ENCODE measurements around the gene PALLD. TPM values are rescaled to one million over a fixed set of nuclear protein-coding genes. Genes with fewer than 3 reads are reported as not detected.

Gene PALLD
- total RNA-seq, 1 donor from 2014 or later, result 15.3 TPM

GRCh38 chr4:168524897-168525296 lies 28.0 kb downstream of the PALLD start:
- no peak for DNase-seq (ENCODE audit: low read depth in 2 of 2)

- DNase-seq (ENCODE audit: low read depth in 2 of 2), result no peak
Measured at GRCh38 chr4:168527560-168527959, 30.7 kb downstream of the PALLD start.

GRCh38 chr4:168528131-168528949 lies 31.5 kb downstream of the PALLD start:
- no peak for DNase-seq (ENCODE audit: low read depth in 2 of 2)

- no peak for DNase-seq (ENCODE audit: low read depth in 2 of 2)
Measured at GRCh38 chr4:168529257-168529656, 32.4 kb downstream of the PALLD start.

GRCh38 chr4:168531305-168531704 lies 34.5 kb downstream of the PALLD start:
- no peak for DNase-seq (ENCODE audit: low read depth in 2 of 2)

- DNase-seq (ENCODE audit: low read depth in 2 of 2), result no peak
Measured at GRCh38 chr4:168534535-168534934, 37.7 kb downstream of the PALLD start.

- no peak for DNase-seq (ENCODE audit: low read depth in 2 of 2)
Measured at GRCh38 chr4:168535689-168536088, 38.8 kb downstream of the PALLD start.

- peak in 1 of 2 donors; percentile 26 for DNase-seq (ENCODE audit: low read depth in 2 of 2)
Measured at GRCh38 chr4:168536448-168536847, 39.6 kb downstream of the PALLD start.

- DNase-seq (ENCODE audit: low read depth in 2 of 2), result no peak
Measured at GRCh38 chr4:168537086-168537485, 40.2 kb downstream of the PALLD start.

GRCh38 chr4:168537571-168537970 lies 40.7 kb downstream of the PALLD start:
- no peak for DNase-seq (ENCODE audit: low read depth in 2 of 2)

GRCh38 chr4:168538632-168539031 lies 41.8 kb downstream of the PALLD start:
- DNase-seq (ENCODE audit: low read depth in 2 of 2), result no peak

GRCh38 chr4:168540086-168540485 lies 43.2 kb downstream of the PALLD start:
- no peak for DNase-seq (ENCODE audit: low read depth in 2 of 2)

GRCh38 chr4:168540503-168541265 lies 43.8 kb downstream of the PALLD start:
- no peak for DNase-seq (ENCODE audit: low read depth in 2 of 2)

GRCh38 chr4:168541266-168541953 lies 44.6 kb downstream of the PALLD start:
- no peak for DNase-seq (ENCODE audit: low read depth in 2 of 2)

- no peak for DNase-seq (ENCODE audit: low read depth in 2 of 2)
Measured at GRCh38 chr4:168549143-168549542, 52.3 kb downstream of the PALLD start.

- DNase-seq (ENCODE audit: low read depth in 2 of 2), result no peak
Measured at GRCh38 chr4:168550064-168550766, 53.4 kb downstream of the PALLD start.

- no peak for DNase-seq (ENCODE audit: low read depth in 2 of 2)
Measured at GRCh38 chr4:168551211-168551610, 54.4 kb downstream of the PALLD start.

- peak; percentile 33 to 50 for DNase-seq (ENCODE audit: low read depth in 2 of 2)
Measured at GRCh38 chr4:168551945-168552695, 55.3 kb downstream of the PALLD start.

GRCh38 chr4:168553714-168554370 lies 57.0 kb downstream of the PALLD start:
- DNase-seq (ENCODE audit: low read depth in 2 of 2), result peak in 1 of 2 donors; percentile 78

GRCh38 chr4:168555437-168555836 lies 58.6 kb downstream of the PALLD start:
- DNase-seq (ENCODE audit: low read depth in 2 of 2), result no peak
